SK-N-MC (cell line): ENCODE results near the gene LIM2.

Experiments used
- DNase-seq: peaks from one replicate; pipeline ENCODE4 v3.0.0-alpha.2; 2011; ENCODE audit warnings: low read depth, low spot score
- H3K27ac ChIP-seq: fragments of 200-600 bp; sonication (generic); 2 replicates; pipeline ENCODE4 v1.5.1; 2016; ENCODE audit warnings: mixed run types
- H3K36me3 ChIP-seq: fragments of 200-600 bp; sonication (generic); 2 replicates; pipeline ENCODE4 v1.6.1; 2017; ENCODE audit warnings: antibody characterized with exemption, low read length, mixed read lengths; ENCODE audit not compliant: insufficient read depth
- H3K4me3 ChIP-seq: fragments of 200-600 bp; sonication (generic); 2 replicates; pipeline ENCODE4 v1.5.1; 2016
- H3K9ac ChIP-seq: fragments of 200-600 bp; sonication (generic); 2 replicates; pipeline ENCODE4 v1.8.0; 2017; ENCODE audit warnings: mixed run types, mixed read lengths; ENCODE audit not compliant: insufficient read length
- H3K9me3 ChIP-seq: fragments of 200-600 bp; sonication (generic); 2 replicates; pipeline ENCODE4 v1.6.1; 2017; ENCODE audit warnings: low read depth, mild to moderate bottlenecking, antibody characterized with exemption, low read length, moderate library complexity, mixed read lengths
- EZH2 ChIP-seq: fragments of 200-600 bp; sonication (generic); IDR thresholded peaks from one replicate; pipeline ENCODE4 v1.6.1; 2017; ENCODE audit warnings: antibody characterized with exemption
- FOXP2 ChIP-seq: optimal IDR thresholded peaks from 2 replicates; pipeline ENCODE3; 2011; ENCODE audit warnings: mild to moderate bottlenecking, moderate library complexity; ENCODE audit not compliant: insufficient read depth; ENCODE audit errors: extremely low read length, control extremely low read depth
- POLR2AphosphoS5 ChIP-seq: IDR thresholded peaks from 2 replicates; pipeline ENCODE4 v1.6.1; 2012; ENCODE audit warnings: mild to moderate bottlenecking, low read depth, low read length, borderline replicate concordance

The LIM2 gene

GRCh38 chr19:51351266-51351990, 36.3 kb downstream of the LIM2 start:
- Histone ChIP-seq H3K4me3 (no peak overlapping the region), H3K36me3 (peaks cover 4% of the 10 kb centered on the region; the same call in 1 of the 2 replicates), H3K9ac (no peak overlapping the region), H3K27ac (no peak overlapping the region), H3K9me3 (no peaks in the 10 kb centered on the region)
- DNase-seq: no peak
- TF ChIP-seq EZH2: no peak
- TF ChIP-seq POLR2AphosphoS5: no peak
- TF ChIP-seq FOXP2: no peak

- DNase-seq: no peak
- Histone ChIP-seq H3K27ac (no peak overlapping the region), H3K9ac (no peak overlapping the region), H3K4me3 (no peak overlapping the region), H3K36me3 (peaks cover 4% of the 10 kb centered on the region; the same call in 1 of the 2 replicates), H3K9me3 (no peaks in the 10 kb centered on the region)
- no peak for TF ChIP-seq EZH2
- no peak for TF ChIP-seq FOXP2
- TF ChIP-seq POLR2AphosphoS5: no peak
Observed at GRCh38 chr19:51347209-51347928, 40.4 kb downstream of the LIM2 start.

GRCh38 chr19:51346742-51347141, 41.0 kb downstream of the LIM2 start:
- H3K9ac ChIP-seq: no peak overlapping the region
- no peak for DNase-seq
- no peaks in the 10 kb centered on the region for H3K9me3 ChIP-seq
- H3K27ac ChIP-seq: no peak overlapping the region
- H3K4me3 ChIP-seq: no peak overlapping the region
- TF ChIP-seq POLR2AphosphoS5 (no peak), EZH2 (no peak), FOXP2 (no peak)
- H3K36me3 ChIP-seq: peaks cover 4% of the 10 kb centered on the region; the same call in 1 of the 2 replicates

GRCh38 chr19:51345076-51345620, 42.6 kb downstream of the LIM2 start:
- Histone ChIP-seq H3K27ac (no peak overlapping the region), H3K9ac (no peak overlapping the region), H3K9me3 (no peaks in the 10 kb centered on the region), H3K36me3 (no peaks in the 10 kb centered on the region; the same call in 1 of the 2 replicates), H3K4me3 (no peak overlapping the region)
- TF ChIP-seq POLR2AphosphoS5: no peak
- TF ChIP-seq EZH2: no peak
- TF ChIP-seq FOXP2: no peak
- no peak for DNase-seq

- Histone ChIP-seq H3K9me3 (no peaks in the 10 kb centered on the region), H3K9ac (no peak overlapping the region), H3K36me3 (no peaks in the 10 kb centered on the region), H3K27ac (no peak overlapping the region), H3K4me3 (no peak overlapping the region)
- no peak for DNase-seq
- TF ChIP-seq POLR2AphosphoS5 (no peak), FOXP2 (no peak), EZH2 (no peak)
Observed at GRCh38 chr19:51342631-51343569, 44.9 kb downstream of the LIM2 start.

GRCh38 chr19:51341976-51342580, 45.7 kb downstream of the LIM2 start, which contains the start of gene VSIG10L:
Gene VSIG10L, minus strand, starts transcription at chr19:51342139. Its CDS starts 15 bp downstream, at chr19:51342124.
- no peak for DNase-seq
- no peak for TF ChIP-seq POLR2AphosphoS5
- TF ChIP-seq FOXP2: no peak
- no peak for TF ChIP-seq EZH2
- Histone ChIP-seq H3K36me3 (no peaks in the 10 kb centered on the region), H3K27ac (no peak within 1 kb of the TSS), H3K9me3 (no peaks in the 10 kb centered on the region), H3K4me3 (no peak within 1 kb of the TSS), H3K9ac (no peak within 1 kb of the TSS)

- no peaks in the 10 kb centered on the region for H3K9me3 ChIP-seq
- TF ChIP-seq POLR2AphosphoS5 (no peak), EZH2 (no peak), FOXP2 (no peak)
- DNase-seq: no peak
- no peak overlapping the region for H3K27ac ChIP-seq
- H3K9ac ChIP-seq: no peak overlapping the region
- H3K36me3 ChIP-seq: no peaks in the 10 kb centered on the region
- H3K4me3 ChIP-seq: no peak overlapping the region
Observed at GRCh38 chr19:51341066-51341465, 46.7 kb downstream of the LIM2 start.
